ENCODE data around the gene EFNA2. TPM values are rescaled to one million over a fixed set of nuclear protein-coding genes. Genes with fewer than 3 reads are reported as not detected.
A peak's percentile ranks its signal among the peaks of the same experiment; 100 is the strongest.

EFNA2 gene
- total RNA-seq, 1 experiment from 2014 or later = 1.0 TPM

DNA sequence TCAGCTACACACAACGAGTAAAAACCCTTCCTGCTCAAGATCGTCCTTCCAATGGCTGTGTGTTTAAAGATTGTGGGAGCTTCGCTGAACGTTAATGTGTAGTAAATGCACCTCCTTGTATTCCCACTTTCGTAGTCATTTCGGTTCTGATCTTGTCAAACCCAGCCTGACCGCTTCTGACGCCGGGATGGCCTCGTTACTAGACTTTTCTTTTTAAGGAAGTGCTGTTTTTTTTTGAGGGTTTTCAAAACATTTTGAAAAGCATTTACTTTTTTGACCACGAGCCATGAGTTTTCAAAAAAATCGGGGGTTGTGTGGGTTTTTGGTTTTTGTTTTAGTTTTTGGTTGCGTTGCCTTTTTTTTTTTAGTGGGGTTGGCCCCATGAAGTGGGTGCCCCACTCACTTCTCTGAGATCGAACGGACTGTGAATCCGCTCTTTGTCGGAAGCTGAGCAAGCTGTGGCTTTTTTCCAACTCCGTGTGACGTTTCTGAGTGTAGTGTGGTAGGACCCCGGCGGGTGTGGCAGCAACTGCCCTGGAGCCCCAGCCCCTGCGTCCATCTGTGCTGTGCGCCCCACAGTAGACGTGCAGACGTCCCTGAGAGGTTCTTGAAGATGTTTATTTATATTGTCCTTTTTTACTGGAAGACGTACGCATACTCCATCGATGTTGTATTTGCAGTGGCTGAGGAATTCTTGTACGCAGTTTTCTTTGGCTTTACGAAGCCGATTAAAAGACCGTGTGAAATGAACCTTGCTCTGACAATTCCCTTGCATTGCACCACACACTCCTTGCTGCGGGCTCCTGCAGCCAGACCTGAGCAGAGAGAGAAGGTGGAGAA is 13.0 kb upstream of the EFNA2 start:
- DNase-seq (ENCODE audit: low spot score) = no peak

DNA sequence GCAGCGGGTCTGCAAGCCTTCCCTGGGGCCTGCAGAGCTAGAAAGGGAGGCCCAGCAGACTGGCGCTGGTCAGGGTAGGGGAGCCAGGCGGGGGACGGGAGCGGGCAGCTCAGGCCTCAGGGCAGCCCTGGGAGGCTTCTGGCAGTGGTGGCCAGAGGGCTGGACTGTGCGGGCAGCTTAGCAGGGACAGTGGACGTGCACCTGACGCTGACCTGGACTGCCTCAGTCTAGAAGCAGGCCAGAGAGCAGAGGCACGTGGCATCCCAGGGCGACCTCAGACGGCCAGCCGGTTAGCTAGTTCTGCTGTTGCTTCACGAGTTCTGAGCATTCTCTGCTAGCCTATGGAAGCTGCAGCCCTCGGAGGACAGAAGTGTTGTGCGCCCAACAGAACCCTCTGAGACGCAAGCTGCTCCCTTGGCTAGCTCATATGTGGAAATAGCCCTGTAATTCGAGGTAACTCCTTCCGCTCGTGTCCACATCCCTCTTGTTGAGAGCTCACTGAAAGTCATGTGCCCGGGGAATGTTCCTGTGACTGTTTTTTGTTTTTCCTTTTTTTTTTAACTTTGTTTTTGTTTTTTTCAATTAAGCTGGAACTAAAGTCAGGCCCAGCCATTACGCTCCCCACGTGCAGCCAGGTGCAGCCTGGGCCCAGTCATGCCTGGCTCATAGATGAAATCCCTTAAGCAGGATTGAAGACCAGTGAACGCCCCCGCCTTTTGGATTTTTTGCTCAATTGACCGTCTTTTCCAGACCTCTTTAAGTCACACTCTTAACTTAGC is 12.2 kb upstream of the EFNA2 start:
- DNase-seq (ENCODE audit: low spot score) = no peak

- no peak for DNase-seq (ENCODE audit: low spot score)
These were observed 11.4 kb upstream of the EFNA2 start for GRCh38 chr19:1274081-1274851.

DNA sequence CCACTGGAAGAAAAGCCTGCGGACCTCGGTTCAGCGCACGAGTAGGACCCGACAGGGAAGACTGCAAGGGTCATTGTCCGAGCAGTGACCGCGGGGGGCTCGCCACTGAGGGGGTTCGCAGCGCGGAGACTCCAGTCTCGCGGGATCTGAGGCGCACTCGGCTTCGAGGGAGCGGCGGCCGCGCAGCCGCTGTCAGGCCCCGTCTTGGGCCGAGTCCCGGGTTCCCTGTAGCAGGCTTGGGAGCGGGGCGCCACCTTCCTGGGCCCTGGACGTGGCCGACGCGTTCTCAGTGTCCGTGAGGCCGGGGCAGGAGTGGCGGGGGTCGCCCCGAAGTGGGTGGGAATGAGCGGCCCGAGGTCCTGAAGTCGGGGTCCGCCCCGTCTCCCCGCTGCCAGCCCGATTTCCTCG is 10.8 kb upstream of the EFNA2 start:
- DNase-seq (ENCODE audit: low spot score) = no peak

DNA sequence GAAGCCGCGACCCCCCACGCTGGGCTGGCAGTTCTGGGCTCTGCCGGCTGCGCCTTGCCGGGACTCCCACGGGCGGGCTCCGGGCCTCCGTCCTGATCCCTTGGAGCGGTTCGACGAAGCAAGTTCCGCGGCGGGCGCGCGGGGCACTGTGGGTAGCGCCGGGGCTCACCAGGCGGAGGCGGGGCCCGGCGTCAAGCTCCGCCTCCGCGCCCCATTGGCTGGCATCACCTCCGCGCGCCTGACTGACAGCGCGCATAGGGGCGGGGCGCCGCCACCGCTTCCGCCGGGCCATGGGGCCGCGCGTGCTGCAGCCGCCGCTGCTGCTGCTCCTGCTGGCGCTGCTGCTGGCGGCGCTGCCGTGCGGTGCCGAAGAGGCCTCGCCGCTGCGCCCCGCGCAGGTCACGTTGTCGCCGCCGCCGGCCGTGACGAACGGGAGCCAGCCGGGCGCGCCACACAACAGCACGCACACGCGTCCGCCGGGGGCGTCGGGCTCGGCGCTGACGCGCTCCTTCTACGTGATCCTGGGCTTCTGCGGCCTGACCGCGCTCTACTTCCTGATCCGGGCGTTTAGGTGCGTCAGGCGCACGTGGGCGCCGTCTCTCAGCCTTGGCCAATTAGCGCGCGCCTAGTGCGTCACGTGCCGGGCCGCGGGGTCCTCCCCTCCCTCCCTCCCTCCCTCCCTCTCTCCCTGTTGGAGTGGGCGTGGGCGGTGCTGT is 10.3 kb upstream of the EFNA2 start, which contains the start of gene FAM174C:
Gene FAM174C, plus strand, starts transcription at position 271 of the 716 bp plus-strand sequence. Its CDS starts 20 bp downstream, at position 291.
- DNase-seq (ENCODE audit: low spot score) = peak; percentile 95

DNA sequence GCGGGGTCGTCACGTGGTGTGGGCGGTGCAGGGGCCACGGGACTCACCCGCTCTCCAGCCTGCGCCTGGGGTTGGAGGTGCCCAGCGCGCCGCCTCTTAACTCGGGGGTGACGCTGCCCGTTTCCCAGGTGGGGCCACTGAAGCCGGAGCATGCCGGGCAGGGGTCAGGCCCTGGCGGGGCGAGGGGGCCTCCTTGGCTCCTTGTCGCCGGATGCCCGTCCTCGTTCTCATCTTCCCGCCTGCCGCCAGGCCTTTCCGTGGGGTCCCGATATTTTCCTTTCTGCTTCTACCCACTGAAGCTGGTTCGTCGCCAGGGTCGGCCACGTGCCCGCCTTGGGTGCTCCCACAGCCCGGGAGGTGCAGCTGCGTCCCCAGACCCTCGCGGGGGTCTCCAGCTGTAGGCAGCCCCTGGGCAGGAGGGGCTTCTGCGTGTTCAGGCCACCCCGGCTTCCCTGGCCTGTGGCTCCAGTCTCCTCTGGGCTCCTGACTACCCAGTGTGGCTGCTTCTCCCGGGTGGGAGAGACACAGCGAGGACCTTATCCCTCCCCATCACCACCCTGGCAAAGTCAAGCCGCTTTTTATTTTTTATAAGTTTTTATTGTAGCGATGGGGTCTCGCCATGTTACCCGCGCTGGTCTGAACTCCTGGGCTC is 9.6 kb upstream of the EFNA2 start:
- DNase-seq (ENCODE audit: low spot score) = no peak

GRCh38 chr19:1276628-1277022 is 9.0 kb upstream of the EFNA2 start:
- no peak for DNase-seq (ENCODE audit: low spot score)

GRCh38 chr19:1277061-1277460 is 8.6 kb upstream of the EFNA2 start:
- no peak for DNase-seq (ENCODE audit: low spot score)

DNA sequence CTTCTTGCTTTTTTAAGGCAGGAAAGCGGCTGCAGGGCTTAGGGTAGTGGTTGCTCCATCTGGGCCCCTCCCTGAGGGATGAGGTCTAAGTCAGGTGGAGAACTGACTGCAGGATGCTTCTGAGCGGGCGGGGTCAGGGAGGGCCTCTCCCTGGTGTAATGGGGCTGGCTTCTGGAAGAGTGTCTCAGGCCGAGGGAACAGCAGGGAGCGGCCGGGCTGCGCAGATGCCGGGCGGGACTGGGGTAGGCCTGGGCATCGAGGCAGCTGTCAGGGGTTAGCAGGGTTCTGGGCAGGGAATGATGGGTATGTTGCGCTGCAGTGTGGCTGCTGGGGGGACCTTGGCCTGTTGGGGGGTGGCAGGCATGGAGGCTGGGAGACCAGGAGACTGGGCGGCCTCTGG is 7.6 kb upstream of the EFNA2 start:
- no peak for DNase-seq (ENCODE audit: low spot score)

- DNase-seq (ENCODE audit: low spot score) = no peak
These were observed 6.7 kb upstream of the EFNA2 start for GRCh38 chr19:1278713-1279660.

- peak; percentile 63 for DNase-seq (ENCODE audit: low spot score)
These were observed 5.8 kb upstream of the EFNA2 start for GRCh38 chr19:1279782-1280341.

DNA sequence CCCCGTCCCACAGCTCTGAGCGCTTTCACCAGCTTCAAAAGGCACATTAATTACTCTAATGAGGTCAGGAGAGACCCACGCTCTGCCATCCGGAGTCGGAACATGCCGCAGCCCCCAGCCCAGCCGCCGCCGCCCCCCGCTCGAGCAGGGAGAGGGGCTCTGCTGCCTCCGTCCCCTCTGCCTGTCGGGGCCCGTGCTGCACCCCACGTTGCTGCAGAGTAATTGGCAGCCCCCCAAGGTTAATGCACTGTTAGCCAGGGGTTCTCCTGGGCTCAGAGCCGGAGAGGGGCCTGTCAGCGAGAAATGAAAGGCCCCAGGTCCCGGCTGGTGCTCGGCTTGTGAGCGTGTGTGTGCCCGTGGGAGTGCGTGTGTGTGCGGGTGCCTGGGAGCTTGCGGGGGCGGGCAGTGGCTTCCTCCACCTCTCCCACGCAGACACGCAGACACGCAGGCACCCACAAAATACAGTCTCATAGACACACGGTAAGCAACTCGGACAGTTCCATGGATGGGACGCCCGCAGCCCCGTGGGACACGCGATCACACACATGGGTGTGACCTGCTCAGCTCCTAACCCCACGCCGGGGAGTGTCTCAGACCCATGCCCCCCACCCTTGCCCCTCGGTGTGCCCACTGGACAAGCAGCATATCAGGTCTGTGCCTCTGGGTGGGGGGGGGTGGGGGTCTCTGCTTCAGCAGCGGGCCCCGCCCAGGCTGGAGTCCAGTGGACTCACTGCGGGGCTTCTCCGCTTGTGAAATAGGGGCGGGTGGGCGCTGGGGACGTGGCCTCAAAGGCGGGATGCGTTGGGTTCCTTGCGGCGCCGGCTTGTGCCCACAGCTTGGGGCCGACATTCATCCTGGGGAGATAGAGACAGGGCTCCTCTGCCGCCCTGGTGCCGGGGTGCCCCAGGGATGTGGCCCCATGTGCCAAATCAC is 4.8 kb upstream of the EFNA2 start:
- DNase-seq (ENCODE audit: low spot score) = no peak

- no peak for DNase-seq (ENCODE audit: low spot score)
These were observed 3.9 kb upstream of the EFNA2 start for GRCh38 chr19:1281569-1282287.

DNA sequence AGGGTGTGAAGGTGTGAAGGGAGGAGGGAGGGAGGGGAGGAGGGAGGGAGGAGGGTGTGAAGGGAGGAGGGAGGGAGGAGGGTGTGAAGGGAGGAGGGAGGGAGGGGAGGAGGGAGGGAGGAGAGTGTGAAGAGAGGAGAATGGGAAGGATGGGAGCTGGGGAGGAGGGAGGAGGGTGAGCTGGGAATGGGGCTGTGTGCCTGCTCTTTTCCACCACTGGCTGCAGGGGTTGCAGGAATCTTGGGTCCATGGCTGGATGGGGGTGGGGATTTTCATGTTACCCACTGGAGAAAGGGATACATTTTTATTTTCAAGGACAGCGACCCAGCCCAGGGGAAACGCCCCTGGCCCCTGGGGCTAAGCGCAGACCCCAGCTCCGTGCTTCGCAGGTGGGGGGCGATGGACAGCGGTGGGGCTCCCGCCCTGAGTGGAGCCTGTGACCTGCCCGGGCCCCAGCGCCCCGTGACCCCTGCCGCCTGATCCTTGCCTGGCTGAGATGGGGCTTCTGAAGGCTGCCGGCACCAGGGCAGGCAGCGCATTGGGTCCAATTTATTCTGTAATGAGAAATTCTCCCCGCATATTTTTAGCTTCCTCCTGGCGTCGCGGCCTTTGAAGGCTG is 3.0 kb upstream of the EFNA2 start:
- DNase-seq (ENCODE audit: low spot score) = no peak

GRCh38 chr19:1283207-1283916 is 2.3 kb upstream of the EFNA2 start:
- DNase-seq (ENCODE audit: low spot score) = no peak

DNA sequence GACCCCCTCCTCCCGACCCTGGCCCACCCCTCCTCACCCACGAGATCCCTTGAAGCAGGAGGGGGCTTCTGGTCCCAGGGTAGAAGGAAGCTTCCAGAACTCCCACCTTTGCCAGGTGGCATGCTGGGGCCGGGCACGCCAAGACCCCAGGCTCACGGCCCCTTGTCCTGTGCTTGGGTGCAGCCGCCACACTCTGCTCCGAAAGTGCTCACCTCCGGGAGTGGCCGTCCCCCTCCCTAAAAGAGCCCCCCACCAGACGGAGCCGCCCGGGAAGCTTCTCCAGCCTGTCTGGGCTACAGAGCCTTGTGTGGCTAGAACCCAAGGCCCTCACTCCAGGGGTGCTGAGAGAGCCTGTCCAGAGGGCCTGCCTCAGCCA is 1.8 kb upstream of the EFNA2 start:
- DNase-seq (ENCODE audit: low spot score) = no peak
